Neural cell (in vitro differentiated cells): Measurements from ENCODE around the gene CDKAL1. TPM values are rescaled to one million over a fixed set of nuclear protein-coding genes. Genes with fewer than 3 reads are reported as not detected.

Source experiments
- H2AFZ ChIP-seq: fragments of 200-600, 300-800 bp; sonication (generic), shearing (Covaris generic); 2 replicates; pipeline ENCODE4 v1.6.0; 2014; ENCODE audit warnings: low read depth, mild to moderate bottlenecking, antibody characterized with exemption, low read length, moderate library complexity
- H3F3A ChIP-seq: fragments of 200-600 bp; shearing (Covaris generic); 2 replicates; pipeline ENCODE4 v1.6.1; 2016; ENCODE audit warnings: mild to moderate bottlenecking, moderate library complexity, mixed read lengths, antibody characterized with exemption, low read length; ENCODE audit not compliant: insufficient read depth, poor library complexity, severe bottlenecking
- H3K27ac ChIP-seq: fragments of 200-600, 300-800 bp; sonication (generic), shearing (Covaris generic); 2 replicates; pipeline ENCODE4 v1.5.1; 2014; ENCODE audit warnings: mild to moderate bottlenecking, low read length, moderate library complexity
- H3K27me3 ChIP-seq: fragments of 300-800, 200-600 bp; sonication (generic), shearing (Covaris generic); 2 replicates; pipeline ENCODE4 v1.6.0; 2014; ENCODE audit warnings: mild to moderate bottlenecking, low read depth, low read length, moderate library complexity; ENCODE audit not compliant: insufficient read depth
- H3K36me3 ChIP-seq: fragments of 300-800, 200-600 bp; sonication (generic), shearing (Covaris generic); 2 replicates; pipeline ENCODE4 v1.5.1; 2014; ENCODE audit warnings: mild to moderate bottlenecking, antibody characterized with exemption, low read length, moderate library complexity; ENCODE audit not compliant: insufficient read depth
- H3K4me2 ChIP-seq: fragments of 300-800, 200-600 bp; sonication (generic), shearing (Covaris generic); 2 replicates; pipeline ENCODE4 v1.6.0; 2014; ENCODE audit warnings: mild to moderate bottlenecking, low read length
- H3K4me3 ChIP-seq: fragments of 300-800, 200-600 bp; sonication (generic), shearing (Covaris generic); 2 replicates; pipeline ENCODE4 v1.5.1; 2014; ENCODE audit warnings: mild to moderate bottlenecking, low read length, moderate library complexity
- H3K79me2 ChIP-seq: fragments of 200-600 bp; shearing (Covaris generic); replicated peaks from 2 replicates; pipeline ENCODE4 v1.6.0; 2014; ENCODE audit warnings: mild to moderate bottlenecking, low read length, moderate library complexity; ENCODE audit not compliant: insufficient read depth
- H3K9ac ChIP-seq: fragments of 300-800, 200-600 bp; sonication (generic), shearing (Covaris generic); 2 replicates; pipeline ENCODE4 v1.6.1; 2016; ENCODE audit warnings: mild to moderate bottlenecking, low read length, mixed read lengths
- H3K9me2 ChIP-seq: fragments of 200-600 bp; shearing (Covaris generic); 2 replicates; pipeline ENCODE4 v1.6.1; 2016; ENCODE audit warnings: mild to moderate bottlenecking, low read length, mixed read lengths; ENCODE audit not compliant: insufficient read depth
- H3K9me3 ChIP-seq: fragments of 200-600, 300-800 bp; sonication (generic), shearing (Covaris generic); 2 replicates; pipeline ENCODE4 v1.6.1; 2016; ENCODE audit warnings: mild to moderate bottlenecking, mixed run types, low read length, moderate library complexity, mixed read lengths
- H4K20me1 ChIP-seq: fragments of 200-600 bp; shearing (Covaris generic); 2 replicates; pipeline ENCODE4 v1.6.1; 2016; ENCODE audit warnings: mild to moderate bottlenecking, mixed run types; ENCODE audit not compliant: insufficient read depth
- EP300 ChIP-seq: fragments of 450-650 bp; conservative IDR thresholded peaks from 2 replicates; pipeline ENCODE4 v1.6.1; 2014; ENCODE audit warnings: antibody characterized with exemption, mild to moderate bottlenecking, moderate library complexity; ENCODE audit not compliant: poor library complexity, severe bottlenecking
- EZH2 ChIP-seq: fragments of 200-600, 300-800 bp; shearing (Covaris generic), sonication (generic); IDR thresholded peaks from 2 replicates; pipeline ENCODE4 v1.6.1; 2014; ENCODE audit warnings: antibody characterized with exemption, low read length, borderline replicate concordance, mild to moderate bottlenecking; ENCODE audit not compliant: insufficient read depth, poor library complexity, severe bottlenecking
- MXI1 ChIP-seq: fragments of 450-650 bp; conservative IDR thresholded peaks from 2 replicates; pipeline ENCODE4 v1.6.1; 2014; ENCODE audit warnings: antibody characterized with exemption, mild to moderate bottlenecking; ENCODE audit not compliant: poor library complexity, severe bottlenecking
- POLR2AphosphoS5 ChIP-seq: IDR thresholded peaks from 2 replicates; pipeline ENCODE4 v1.6.1; 2012
- RAD21 ChIP-seq: fragments of 450-650 bp; conservative IDR thresholded peaks from 2 replicates; pipeline ENCODE4 v1.6.1; 2014; ENCODE audit warnings: antibody characterized with exemption, mild to moderate bottlenecking, moderate library complexity
- SMC3 ChIP-seq: fragments of 450-650 bp; conservative IDR thresholded peaks from 2 replicates; pipeline ENCODE4 v1.6.1; 2014; ENCODE audit warnings: antibody characterized with exemption, mild to moderate bottlenecking, moderate library complexity; ENCODE audit not compliant: poor library complexity
- TAF1 ChIP-seq: IDR thresholded peaks from 2 replicates; pipeline ENCODE4 v1.6.1; 2012; ENCODE audit warnings: low read depth
- polyA plus RNA-seq: library from polyadenylated mRNA; depleted of rRNA; stranded (reverse); fragments of >200 nt; gene quantifications from 2 replicates; pipeline ENCODE4 v1.2.3, GENCODE V29; 2014
- TF ChIP-seq, protein P1 (sequence below): fragments of 450-650 bp; IDR thresholded peaks from 2 replicates; pipeline ENCODE4 v1.5.1; 2014; ENCODE audit warnings: antibody characterized with exemption, mild to moderate bottlenecking, moderate library complexity; ENCODE audit not compliant: poor library complexity, severe bottlenecking
- TF ChIP-seq, protein P2 (sequence below): IDR thresholded peaks from 2 replicates; pipeline ENCODE4 v1.6.1; 2012; ENCODE audit warnings: borderline replicate concordance

The CDKAL1 gene
- polyA plus RNA-seq, 1 donor from 2014 or later, result 10.7 TPM

DNA sequence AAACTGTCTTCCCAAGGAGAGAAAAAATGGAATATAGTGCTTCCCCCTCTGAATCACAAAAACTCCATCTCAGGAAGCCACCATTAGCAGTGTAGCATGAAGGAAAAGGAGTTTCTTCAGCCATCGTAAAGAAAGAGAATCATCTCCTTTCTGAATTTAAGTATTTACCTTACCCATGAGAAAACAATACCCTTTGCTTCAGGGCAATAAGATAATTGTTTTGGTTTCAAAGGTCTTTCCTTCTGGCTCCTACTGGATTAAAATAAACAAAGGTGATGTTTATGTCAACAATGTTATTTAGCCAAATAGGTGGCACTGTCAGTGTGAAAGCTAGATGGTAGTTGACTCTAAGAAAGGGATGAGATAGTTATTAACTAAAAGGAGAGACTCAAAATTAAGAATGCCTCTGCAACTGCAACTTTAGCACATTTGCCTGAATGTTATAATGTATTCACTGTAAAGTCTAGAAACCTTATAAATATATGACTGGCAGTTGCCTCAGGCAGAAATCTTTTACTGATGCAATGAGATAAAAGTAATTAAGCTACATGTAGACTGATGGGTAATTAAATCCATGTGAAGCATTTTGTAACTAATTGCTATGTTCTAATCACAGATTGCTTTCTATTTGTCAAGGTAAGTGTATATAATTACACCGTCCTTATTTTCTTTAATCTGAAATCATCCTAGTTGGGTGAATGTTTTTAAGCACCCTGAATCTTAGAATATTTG is 399.0 kb downstream of the CDKAL1 start (continued):
- TF ChIP-seq, protein P1, sequence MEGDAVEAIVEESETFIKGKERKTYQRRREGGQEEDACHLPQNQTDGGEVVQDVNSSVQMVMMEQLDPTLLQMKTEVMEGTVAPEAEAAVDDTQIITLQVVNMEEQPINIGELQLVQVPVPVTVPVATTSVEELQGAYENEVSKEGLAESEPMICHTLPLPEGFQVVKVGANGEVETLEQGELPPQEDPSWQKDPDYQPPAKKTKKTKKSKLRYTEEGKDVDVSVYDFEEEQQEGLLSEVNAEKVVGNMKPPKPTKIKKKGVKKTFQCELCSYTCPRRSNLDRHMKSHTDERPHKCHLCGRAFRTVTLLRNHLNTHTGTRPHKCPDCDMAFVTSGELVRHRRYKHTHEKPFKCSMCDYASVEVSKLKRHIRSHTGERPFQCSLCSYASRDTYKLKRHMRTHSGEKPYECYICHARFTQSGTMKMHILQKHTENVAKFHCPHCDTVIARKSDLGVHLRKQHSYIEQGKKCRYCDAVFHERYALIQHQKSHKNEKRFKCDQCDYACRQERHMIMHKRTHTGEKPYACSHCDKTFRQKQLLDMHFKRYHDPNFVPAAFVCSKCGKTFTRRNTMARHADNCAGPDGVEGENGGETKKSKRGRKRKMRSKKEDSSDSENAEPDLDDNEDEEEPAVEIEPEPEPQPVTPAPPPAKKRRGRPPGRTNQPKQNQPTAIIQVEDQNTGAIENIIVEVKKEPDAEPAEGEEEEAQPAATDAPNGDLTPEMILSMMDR, result no peak

DNA sequence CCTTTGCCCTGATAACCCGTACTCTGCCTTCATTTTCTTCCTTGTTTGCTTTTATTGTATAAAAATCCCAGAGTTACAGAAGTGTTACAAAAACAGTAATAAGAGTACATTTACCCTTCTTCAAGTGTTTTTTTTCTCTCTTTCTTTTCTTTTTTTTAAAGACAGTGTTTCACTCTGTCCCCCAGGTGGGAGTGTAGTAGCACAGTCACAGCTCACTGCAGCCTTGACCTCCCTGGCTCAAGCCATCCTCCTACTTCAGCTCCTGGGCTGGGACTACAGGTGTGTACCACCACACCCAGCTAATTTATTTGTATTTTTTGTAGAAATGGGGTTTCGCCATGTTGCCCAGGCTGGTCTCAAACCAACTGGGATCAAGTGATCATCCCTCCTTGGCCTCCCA is 402.7 kb downstream of the CDKAL1 start:
- H3K79me2 ChIP-seq, result no peaks in the 10 kb centered on the region
- no peaks in the 10 kb centered on the region for H3F3A ChIP-seq
- H4K20me1 ChIP-seq, result no peaks in the 10 kb centered on the region
- TF ChIP-seq MXI1, result no peak
- TF ChIP-seq, protein P2, sequence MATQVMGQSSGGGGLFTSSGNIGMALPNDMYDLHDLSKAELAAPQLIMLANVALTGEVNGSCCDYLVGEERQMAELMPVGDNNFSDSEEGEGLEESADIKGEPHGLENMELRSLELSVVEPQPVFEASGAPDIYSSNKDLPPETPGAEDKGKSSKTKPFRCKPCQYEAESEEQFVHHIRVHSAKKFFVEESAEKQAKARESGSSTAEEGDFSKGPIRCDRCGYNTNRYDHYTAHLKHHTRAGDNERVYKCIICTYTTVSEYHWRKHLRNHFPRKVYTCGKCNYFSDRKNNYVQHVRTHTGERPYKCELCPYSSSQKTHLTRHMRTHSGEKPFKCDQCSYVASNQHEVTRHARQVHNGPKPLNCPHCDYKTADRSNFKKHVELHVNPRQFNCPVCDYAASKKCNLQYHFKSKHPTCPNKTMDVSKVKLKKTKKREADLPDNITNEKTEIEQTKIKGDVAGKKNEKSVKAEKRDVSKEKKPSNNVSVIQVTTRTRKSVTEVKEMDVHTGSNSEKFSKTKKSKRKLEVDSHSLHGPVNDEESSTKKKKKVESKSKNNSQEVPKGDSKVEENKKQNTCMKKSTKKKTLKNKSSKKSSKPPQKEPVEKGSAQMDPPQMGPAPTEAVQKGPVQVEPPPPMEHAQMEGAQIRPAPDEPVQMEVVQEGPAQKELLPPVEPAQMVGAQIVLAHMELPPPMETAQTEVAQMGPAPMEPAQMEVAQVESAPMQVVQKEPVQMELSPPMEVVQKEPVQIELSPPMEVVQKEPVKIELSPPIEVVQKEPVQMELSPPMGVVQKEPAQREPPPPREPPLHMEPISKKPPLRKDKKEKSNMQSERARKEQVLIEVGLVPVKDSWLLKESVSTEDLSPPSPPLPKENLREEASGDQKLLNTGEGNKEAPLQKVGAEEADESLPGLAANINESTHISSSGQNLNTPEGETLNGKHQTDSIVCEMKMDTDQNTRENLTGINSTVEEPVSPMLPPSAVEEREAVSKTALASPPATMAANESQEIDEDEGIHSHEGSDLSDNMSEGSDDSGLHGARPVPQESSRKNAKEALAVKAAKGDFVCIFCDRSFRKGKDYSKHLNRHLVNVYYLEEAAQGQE, result no peak
- no peak for TF ChIP-seq TAF1
- TF ChIP-seq SMC3, result no peak
- TF ChIP-seq, protein P1, result no peak
- no peak for TF ChIP-seq RAD21
- no peak for TF ChIP-seq EZH2
- no peak for TF ChIP-seq POLR2AphosphoS5
- no peak for TF ChIP-seq EP300
- H3K27ac ChIP-seq, result no peak overlapping the region
- H3K9me2 ChIP-seq, result no peaks in the 10 kb centered on the region
- H3K4me2 ChIP-seq, result no peak overlapping the region
- no peak overlapping the region for H3K4me3 ChIP-seq
- H3K27me3 ChIP-seq, result no peaks in the 10 kb centered on the region
- H3K36me3 ChIP-seq, result no peaks in the 10 kb centered on the region
- no peak overlapping the region for H3K9ac ChIP-seq
- H2AFZ ChIP-seq, result no peak overlapping the region
- H3K9me3 ChIP-seq, result no peaks in the 10 kb centered on the region
